GM19324 (cell line): Measurements from ENCODE around the gene CTIF.
A peak's percentile ranks its signal among the peaks of the same experiment; 100 is the strongest.

Experiments
- ATAC-seq: cut with Tn5 transposase; IDR thresholded peaks from one replicate; pipeline ENCODE4 v1.9.1; 2021; ENCODE audit warnings: mild to moderate bottlenecking, moderate library complexity; ENCODE audit not compliant: unreplicated experiment, low FRiP score

Gene CTIF

DNA sequence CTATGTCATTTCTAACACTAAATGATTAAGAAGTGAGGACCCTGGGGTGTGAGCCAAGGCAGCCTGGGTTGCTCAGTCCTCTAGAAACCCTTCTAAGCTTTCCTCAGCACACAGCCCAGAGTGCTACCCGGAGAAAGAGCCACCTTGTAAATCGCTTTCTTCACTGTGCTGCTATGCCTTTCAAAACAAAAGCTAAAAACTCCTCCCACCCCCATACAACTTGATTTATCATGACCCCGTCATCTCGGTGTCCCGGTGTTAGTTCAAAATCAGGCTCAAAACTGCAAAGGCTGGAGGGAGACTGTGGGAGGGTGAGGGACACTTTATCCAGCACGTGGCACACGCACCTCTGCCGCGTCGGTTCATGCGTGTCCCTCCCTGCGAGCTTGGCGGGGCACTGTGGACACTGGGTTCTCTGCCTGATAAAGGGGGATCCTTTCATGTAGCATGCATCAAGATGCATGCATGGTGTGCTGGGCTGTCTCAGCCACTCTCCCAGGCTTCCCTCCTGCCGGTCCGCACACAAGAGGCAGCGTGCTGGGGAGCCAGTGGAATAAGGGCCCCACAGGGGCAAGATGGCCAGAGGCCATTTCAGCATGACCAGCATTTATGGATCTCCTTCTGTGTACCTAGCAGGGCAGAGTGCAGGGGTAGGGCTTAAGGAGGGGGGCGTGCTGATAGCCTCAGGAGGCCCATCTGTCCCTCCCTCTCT is 241.5 kb downstream of the CTIF start:
- ATAC-seq = no peak

GRCh38 chr18:48780913-48781162 is 242.0 kb downstream of the CTIF start:
- no peak for ATAC-seq

GRCh38 chr18:48781163-48781987 is 242.5 kb downstream of the CTIF start:
- no peak for ATAC-seq

- no peak for ATAC-seq
Measured at GRCh38 chr18:48781988-48782363, 243.1 kb downstream of the CTIF start.

DNA sequence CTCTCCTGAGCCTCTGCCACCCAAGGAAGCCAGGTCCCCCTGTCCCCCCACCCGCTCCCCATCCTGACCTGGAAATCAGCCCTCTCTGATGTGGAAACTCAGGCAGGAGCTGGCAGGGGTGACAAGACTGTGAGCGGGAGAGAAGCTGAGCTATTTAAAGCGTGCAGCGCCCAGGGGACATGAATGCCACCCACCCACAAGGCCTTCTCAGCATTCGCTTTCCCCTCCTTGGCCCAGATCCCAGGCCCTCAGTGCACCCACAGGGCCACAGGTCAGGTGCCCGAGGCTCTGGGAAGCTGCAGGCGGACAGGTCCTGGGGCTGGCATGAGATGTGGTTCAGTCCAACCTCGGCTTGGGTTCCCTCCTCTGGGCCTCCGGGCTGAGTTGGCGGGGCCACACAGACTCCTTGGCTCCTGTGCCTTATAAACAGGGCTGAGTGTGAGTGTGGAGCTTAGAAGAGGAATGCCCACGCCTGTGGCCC is 243.6 kb downstream of the CTIF start:
- ATAC-seq = no peak

DNA sequence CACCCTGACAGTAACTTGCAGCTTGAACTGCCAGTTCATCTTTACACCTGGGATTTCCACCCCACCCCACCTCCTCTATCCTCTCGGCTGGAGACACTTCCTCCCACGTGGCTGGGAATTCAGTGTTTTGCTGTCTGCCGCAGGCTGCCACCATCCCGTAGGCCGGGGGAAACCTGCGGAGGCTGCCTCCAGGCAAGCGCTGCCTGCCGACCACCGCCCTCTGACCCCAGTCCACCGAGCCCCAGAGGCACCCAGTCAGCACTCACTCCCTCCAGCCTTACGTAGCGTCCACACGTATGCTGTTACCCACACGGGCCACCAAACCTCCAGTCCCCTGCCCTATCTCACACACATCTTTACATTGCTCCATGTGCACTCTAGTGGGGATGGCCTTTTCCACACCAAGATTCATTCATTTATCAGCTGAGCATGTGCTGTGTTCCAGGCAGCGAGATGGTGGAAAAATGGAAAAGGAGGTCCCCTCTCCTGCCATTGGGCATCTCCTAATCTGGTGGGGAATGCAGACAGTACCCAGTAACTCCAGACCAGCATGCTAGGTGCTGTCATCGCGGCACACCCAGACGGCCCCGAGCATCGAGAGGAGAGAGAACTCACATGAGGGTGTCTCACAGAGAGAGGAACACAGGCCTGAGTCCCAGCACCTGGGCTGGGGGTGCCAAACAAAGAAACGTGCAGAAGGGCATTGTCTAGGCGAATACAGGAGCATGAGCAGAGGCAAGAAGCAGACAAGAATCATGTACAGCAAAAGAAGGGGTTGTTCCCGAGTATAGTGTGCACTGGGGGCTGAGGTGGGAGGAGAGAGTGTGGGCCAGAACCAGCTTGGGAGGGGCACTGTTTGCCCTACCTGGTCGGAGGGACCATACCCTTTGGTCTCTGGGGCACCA is 245.0 kb downstream of the CTIF start:
- no peak for ATAC-seq

GRCh38 chr18:48784656-48785055 is 245.8 kb downstream of the CTIF start:
- ATAC-seq = no peak

GRCh38 chr18:48785091-48785614 is 246.3 kb downstream of the CTIF start:
- ATAC-seq = peak; percentile 78

GRCh38 chr18:48785736-48786454 is 247.1 kb downstream of the CTIF start:
- ATAC-seq = no peak

GRCh38 chr18:48786455-48787202 is 247.8 kb downstream of the CTIF start:
- no peak for ATAC-seq

GRCh38 chr18:48787203-48788151 is 248.6 kb downstream of the CTIF start:
- no peak for ATAC-seq

DNA sequence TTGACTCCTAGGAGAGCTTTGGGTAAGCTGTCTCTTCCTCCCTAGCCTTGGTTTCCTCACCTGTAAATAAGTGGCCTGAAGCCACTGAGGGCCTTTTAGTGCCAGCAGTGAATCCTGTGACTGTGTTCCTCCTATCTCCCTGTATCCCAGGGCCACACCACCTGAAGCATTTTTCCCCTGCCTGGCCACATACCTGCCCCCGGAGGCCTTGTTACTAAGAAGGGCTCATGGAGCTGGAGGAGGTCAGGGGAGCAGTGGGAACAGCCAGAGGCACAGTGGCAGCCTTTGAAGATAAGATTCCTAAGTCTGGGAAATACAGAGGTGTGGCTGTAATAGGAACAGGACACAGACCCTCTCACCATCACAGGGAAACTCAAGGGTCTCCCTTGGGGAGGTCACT is 249.5 kb downstream of the CTIF start:
- ATAC-seq = no peak

- ATAC-seq = no peak
Measured at GRCh38 chr18:48789259-48789812, 250.5 kb downstream of the CTIF start.

DNA sequence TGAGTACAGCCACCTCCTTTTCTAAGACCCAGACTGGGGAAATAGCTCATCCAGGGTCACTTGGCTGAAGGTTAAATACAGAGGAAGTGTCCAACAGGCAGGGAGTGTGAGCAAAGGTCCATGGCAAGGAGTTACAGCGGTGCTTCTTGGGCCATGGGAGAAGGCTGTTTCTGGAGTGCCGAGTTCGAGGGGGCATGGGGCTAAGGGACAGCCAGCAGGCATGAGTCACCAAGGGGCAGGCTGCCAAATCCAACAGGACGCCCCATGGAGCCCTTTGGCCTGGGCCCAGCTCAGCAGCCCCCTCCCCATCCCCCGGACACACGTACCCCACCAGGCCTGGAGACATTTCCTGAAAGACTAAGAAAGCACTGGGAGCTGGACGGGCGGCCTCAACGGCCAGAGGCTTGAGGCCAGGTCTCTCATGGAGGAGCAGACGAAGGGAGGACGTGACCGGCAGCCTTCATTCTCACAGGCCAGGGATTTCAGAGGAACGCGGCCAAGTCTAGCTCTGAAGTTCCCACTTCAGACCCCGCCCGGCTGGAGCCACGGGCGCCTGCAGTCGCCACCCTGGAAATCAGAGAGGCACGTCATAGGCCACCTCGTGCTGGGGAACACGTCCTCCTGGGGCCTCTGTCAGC is 251.5 kb downstream of the CTIF start:
- ATAC-seq = no peak

GRCh38 chr18:48790869-48791635 is 252.2 kb downstream of the CTIF start:
- no peak for ATAC-seq

- no peak for ATAC-seq
Measured at GRCh38 chr18:48791636-48792105, 252.8 kb downstream of the CTIF start.

DNA sequence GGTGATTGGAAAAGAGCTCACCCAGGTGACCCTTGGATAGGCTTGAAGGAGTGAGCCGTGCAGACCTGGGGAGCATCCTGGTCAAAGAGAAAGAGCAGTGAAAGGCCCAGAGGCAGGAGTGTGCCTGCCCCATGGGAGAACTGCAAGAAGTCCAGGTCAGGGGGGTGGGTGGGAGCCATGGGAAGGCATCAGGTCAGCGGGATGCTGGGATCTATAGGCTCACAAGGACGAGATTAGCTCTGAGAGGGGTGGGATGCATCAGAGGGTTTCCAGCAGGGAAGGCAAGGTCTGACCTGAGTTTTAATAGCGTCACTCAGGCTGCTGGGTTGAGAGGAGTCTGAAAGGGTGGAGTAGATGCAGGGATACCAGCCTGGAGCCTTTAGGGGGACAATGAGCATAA is 253.3 kb downstream of the CTIF start:
- no peak for ATAC-seq
